GM21390 (cell line): ENCODE data around the gene CASS4.

ENCODE experiments used
- ATAC-seq: cut with Tn5 transposase; IDR thresholded peaks from one replicate; pipeline ENCODE4 v1.9.1; 2021; ENCODE audit not compliant: unreplicated experiment

Gene CASS4

GRCh38 chr20:56442389-56443365, 30.6 kb downstream of the CASS4 start:
- no peak for ATAC-seq

DNA sequence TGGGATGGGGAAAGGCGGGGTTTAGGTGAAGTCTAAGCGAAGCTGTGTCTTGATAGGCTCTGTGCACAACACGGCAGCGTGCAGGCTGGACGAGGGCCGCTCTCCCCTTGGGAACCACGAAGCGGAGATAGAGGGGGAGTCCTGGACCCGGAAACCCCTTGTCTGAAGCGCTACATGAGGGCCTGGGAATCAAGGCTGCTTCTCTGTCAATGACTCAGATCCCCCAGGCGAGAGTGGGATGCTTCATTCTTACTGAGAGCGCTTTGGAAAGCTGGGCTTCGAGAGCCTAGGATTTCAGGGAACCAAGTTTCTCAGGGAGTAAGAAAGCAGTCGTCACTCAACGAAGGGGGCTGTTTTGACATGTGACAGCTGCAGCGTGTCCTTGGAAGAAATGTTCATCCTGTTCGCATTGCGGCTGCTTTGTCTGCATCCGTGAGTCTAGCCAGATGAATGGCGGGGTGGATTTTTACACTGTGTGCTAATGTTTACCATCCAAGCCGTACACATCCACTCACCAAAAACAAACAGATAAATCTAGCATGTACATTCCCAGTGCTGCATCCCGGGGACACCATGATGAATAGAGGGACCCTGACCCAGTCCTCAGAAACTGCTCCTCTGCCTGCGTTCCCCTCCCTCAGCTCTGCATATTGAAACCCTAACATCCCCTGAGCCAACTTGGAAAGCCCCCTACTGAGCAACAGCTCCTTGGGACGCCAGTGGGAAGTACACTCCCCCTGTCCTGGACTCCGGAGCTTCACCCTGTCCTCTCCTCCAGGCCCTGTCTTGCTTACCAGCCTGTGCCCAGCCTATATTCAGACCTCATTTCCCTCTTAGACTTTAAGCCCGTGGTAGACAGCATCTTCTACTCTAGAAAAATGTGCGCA, 31.8 kb downstream of the CASS4 start:
- no peak for ATAC-seq

- ATAC-seq, result no peak
These were observed 33.1 kb downstream of the CASS4 start for GRCh38 chr20:56445130-56445529.

- no peak for ATAC-seq
These were observed 33.5 kb downstream of the CASS4 start for GRCh38 chr20:56445540-56445939.

DNA sequence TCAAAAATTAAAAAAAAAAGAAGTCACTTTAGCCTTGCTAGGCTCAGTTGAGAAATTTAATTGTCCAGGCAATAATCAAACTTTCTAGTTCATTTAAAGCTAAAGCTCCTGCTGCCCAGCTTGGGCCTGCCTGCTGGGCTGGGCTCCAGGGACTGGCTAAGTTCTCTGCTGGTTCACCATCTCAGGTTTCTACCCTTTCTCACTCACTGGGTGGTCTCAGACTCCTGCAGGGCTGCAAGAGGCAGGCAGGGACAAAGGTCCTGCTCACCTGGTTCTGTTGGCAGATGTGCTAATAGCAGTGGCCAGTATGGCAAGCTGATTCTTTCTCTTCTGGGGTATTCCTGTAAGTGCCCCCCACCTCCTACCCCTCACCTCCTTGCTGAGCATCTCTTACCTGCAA, 35.2 kb downstream of the CASS4 start:
- no peak for ATAC-seq

- no peak for ATAC-seq
These were observed 37.4 kb downstream of the CASS4 start for GRCh38 chr20:56449459-56449858.

DNA sequence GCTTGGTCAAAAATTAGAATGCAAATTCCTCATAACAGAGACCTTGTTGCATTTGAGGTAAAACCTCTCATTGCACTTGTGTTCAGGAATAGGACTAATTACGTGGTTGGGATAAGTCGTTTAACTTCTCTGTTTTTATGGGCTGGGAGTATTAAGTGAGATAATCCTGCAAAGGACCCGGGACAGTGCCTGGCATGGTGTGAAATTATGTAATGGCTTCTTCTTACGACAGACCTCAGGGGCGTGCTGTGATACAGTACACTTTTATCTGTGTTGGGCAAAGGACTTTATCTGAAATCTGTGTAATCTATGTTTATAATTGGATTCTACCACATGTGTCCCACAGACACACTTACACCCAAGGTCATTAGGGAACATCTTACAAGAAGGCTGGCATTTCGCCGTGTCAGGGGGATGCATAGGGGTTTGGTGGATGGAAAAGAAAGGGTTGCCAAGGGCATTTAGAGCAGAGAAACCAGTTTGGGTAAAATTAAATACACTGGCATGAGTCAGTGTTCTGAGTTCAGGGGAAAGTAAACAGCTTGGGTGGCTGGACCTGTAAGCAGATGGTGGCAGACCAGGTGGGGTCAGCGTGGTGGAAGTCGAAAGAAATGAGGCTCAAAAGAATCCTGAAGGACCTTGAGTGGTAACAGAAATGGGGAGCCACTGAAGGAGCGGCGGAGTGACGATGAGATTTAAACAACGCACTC, 39.2 kb downstream of the CASS4 start:
- ATAC-seq, result no peak

DNA sequence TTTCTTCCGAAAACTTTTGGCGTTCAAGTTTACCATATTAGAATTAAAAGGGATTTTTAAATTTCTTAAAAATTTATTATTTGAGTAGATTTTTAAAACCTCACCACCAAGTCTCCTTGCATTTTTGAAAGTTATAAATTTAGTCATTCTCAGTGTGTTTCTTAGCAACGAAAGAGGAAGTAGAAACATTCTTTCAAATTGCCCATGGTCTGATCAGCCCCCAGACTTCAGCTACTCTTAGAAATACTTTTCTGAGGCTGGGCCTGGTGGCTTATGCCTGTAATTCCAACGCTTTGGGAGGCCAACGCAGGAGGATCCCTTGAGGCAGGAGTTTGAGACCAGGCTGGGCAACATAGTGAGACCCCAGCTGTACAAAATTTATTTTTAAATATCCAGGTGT, 41.3 kb downstream of the CASS4 start:
- peak; percentile 74 for ATAC-seq

DNA sequence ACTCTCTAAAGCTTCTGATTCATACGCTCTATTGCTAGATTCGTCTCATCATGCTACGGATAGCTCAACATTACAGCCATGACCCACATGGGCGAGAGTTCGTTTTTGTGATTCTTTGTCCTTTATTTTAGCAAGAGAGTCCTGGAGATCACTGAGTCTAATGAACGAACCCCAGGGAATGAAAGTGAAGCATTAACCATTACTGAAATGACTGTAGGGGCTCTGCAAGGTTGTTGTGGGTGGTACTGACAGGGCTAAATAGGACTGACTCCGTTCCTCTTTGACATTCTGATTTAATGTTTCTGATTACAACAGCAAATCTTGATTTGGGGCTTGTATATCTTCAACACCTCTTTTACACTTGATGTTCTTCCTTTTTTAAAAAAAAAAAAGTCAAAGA, 42.7 kb downstream of the CASS4 start:
- peak; percentile 70 for ATAC-seq

DNA sequence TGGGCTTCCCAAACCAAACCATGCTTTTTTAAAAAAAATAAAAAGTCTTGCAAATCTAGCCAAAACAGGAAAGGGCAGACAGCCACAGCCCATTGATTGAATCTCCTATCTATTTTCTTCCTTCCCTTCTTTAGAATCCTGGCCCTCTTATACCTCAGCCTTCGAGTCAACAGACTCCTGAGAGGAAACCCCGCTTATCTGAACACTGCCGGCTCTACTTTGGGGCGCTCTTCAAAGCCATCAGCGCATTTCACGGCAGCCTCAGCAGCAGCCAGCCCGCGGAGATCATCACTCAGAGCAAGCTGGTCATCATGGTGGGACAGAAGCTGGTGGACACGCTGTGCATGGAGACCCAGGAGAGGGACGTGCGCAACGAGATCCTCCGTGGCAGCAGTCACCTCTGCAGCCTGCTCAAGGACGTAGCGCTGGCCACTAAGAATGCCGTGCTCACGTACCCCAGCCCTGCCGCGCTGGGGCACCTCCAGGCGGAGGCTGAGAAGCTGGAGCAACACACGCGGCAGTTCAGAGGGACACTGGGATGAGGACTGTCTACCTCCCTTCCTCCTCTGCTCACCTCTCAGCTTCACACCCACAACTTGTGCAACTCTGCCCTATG, 46.3 kb downstream of the CASS4 start:
- no peak for ATAC-seq

GRCh38 chr20:56460459-56460858, 48.4 kb downstream of the CASS4 start:
- no peak for ATAC-seq

- ATAC-seq, result no peak
These were observed 49.5 kb downstream of the CASS4 start for GRCh38 chr20:56461576-56461975.

- ATAC-seq, result no peak
These were observed 51.4 kb downstream of the CASS4 start for GRCh38 chr20:56463428-56463827.

- ATAC-seq, result no peak
These were observed 53.9 kb downstream of the CASS4 start for GRCh38 chr20:56465997-56466396.

DNA sequence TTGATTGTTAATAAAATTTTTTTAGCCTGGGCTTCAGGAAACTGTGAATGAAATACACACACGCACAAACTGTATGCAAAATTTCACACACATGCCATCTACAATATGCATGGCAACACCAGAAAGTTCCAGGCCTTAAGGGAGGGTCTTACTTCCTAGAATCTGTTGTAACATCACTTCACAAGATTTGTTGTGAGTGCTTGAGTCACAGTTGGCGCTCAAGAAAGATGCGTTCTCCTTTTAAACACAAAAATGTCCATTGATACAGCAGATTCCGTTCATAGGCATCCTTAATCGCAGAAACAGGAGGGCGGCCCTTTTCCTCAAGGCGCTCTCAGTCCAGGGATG, 55.9 kb downstream of the CASS4 start:
- ATAC-seq, result no peak

GRCh38 chr20:56468316-56469076, 56.4 kb downstream of the CASS4 start, which contains the start of gene RTF2:
RTF2 (plus strand) TSS chr20:56468627; CDS start chr20:56468698, 71 bp downstream.
- peak; percentile 99 for ATAC-seq

DNA sequence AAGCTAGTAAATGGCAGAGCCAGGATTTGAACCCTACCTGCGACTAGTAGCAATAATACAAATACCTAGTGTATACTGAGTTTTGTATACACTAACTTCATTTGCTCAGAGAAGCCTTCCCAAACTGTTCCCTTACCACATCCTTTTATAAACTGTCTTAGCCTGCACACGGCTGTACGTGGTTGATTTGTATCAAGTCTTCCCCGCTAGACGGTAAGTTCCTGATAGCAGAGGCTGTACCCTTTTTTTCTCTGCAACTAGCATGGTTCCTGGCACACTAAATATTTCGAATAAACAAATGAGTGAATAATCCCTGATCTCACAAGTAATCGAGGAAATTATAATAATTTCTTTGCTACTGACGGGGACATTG, 57.0 kb downstream of the CASS4 start:
- no peak for ATAC-seq

DNA sequence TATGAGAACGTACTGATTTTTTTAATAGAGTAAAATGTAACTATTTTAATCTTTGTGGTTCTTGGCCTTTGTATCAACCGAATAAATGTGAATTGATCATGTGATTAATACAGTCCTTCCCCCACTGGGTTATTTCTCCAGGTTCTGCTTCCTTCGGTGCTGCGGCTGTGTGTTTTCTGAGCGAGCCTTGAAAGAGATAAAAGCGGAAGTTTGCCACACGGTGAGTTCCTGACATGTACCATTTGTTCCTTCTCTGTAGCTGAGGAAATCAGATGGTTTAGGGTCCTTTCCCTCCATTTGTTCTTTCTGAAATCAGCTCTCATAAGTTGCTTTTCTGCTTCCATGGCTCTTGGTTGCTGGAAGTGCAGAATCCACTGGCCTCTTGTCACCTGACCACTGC, 71.9 kb downstream of the CASS4 start:
- ATAC-seq, result no peak

DNA sequence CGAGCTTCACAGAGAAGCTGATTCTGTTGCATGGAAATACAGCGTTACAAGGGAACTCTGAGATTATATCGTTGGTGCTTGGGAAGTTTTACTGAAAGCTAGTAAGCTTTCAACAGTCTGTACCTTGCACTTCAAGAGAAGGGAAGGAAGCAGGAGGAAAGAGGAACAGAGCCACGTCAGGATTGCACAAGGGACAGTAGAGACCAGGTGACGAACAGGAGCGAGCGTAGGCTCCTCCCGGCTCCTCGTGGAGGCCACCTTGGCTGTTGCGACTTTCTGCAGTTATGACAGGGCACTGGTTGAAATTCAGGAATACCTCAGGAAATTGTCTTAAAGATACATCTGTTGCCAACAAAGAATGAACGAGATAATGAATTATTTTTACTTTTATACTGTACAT, 75.2 kb downstream of the CASS4 start:
- no peak for ATAC-seq

GRCh38 chr20:56488566-56488965, 76.5 kb downstream of the CASS4 start:
- no peak for ATAC-seq
